ENCODE results near the gene MAPK8. TPM values are rescaled to one million over a fixed set of nuclear protein-coding genes. Genes with fewer than 3 reads are reported as not detected.

Gene MAPK8
- total RNA-seq, 1 experiment from 2014 or later, result 83.3 TPM

DNA sequence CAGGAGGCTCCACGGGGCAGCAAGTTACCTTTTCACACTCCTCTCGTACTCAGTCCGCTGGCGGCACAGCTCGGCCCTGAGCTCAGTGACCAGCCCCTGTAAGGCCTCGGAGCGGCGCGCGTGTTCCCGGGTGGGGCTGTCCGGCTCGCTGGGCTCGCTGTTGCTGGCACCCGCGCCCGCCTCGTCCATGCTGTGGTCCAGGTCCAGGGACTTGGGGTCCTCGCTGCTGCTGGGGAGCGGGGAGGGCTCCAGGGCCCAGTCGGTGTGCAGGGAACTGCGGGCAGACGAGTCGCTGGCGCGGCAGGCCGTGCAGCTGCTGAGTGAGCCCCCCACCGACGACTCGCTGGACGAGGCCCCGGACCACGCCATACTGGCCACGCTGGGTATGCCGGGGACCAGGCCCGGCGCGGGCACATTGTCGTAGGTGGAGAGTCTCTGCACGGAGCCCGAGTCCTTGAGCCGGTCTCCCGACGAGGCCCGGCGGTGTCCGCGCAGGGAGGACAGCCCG is 143.8 kb downstream of the MAPK8 start:
- Histone ChIP-seq H3K27me3 (replicated peaks; ENCODE audit: control insufficient read depth, insufficient read depth, low read length) (no peaks in the 10 kb centered on the region), H3K9me3 (no peaks in the 10 kb centered on the region), H3K36me3 (ENCODE audit: control insufficient read depth, insufficient read depth, low read length) (peaks cover 1% of the 10 kb centered on the region; the same call in 1 of the 2 replicates), H3K4me3 (ENCODE audit: low read depth, low read length) (no peak overlapping the region), H3K4me1 (peaks cover 35% of the 10 kb centered on the region)
- POLR2A ChIA-PET, result interaction anchor here (0.7 kb wide), 1 partner anchor 19 kb away, joined by 3 read pairs; no protein-coding TSS in a partner anchor
- H3K27ac Mint-ChIP-seq (ENCODE audit: unreplicated experiment), result no peak overlapping the region
- H3K27me3 Mint-ChIP-seq (ENCODE audit: insufficient read depth, unreplicated experiment), result no peaks in the 10 kb centered on the region
- H3K4me3 Mint-ChIP-seq (ENCODE audit: unreplicated experiment), result no peak overlapping the region
- H3K36me3 Mint-ChIP-seq (ENCODE audit: insufficient read depth, unreplicated experiment), result peaks cover 7% of the 10 kb centered on the region
- no TSS peak for BruUV-seq (replicated peaks)
- TF ChIP-seq, protein P1, sequence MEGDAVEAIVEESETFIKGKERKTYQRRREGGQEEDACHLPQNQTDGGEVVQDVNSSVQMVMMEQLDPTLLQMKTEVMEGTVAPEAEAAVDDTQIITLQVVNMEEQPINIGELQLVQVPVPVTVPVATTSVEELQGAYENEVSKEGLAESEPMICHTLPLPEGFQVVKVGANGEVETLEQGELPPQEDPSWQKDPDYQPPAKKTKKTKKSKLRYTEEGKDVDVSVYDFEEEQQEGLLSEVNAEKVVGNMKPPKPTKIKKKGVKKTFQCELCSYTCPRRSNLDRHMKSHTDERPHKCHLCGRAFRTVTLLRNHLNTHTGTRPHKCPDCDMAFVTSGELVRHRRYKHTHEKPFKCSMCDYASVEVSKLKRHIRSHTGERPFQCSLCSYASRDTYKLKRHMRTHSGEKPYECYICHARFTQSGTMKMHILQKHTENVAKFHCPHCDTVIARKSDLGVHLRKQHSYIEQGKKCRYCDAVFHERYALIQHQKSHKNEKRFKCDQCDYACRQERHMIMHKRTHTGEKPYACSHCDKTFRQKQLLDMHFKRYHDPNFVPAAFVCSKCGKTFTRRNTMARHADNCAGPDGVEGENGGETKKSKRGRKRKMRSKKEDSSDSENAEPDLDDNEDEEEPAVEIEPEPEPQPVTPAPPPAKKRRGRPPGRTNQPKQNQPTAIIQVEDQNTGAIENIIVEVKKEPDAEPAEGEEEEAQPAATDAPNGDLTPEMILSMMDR (IDR thresholded peaks at IDR 0.05; ENCODE audit: insufficient read depth in 1 of 2, low read depth in 1 of 2, low read length in 1 of 2, severe bottlenecking in 1 of 2, unreplicated experiment in 1 of 2), result no peak
- H3K9me3 Mint-ChIP-seq (ENCODE audit: unreplicated experiment), result no peaks in the 10 kb centered on the region
- CTCF ChIA-PET, result no interaction called here
- intact Hi-C loops (cut with micrococcal nuclease; ENCODE audit: unreplicated experiment), result no loop called here
- no peak for DNase-seq
- H3K4me1 Mint-ChIP-seq (ENCODE audit: low read depth, unreplicated experiment), result peaks cover 35% of the 10 kb centered on the region

DNA sequence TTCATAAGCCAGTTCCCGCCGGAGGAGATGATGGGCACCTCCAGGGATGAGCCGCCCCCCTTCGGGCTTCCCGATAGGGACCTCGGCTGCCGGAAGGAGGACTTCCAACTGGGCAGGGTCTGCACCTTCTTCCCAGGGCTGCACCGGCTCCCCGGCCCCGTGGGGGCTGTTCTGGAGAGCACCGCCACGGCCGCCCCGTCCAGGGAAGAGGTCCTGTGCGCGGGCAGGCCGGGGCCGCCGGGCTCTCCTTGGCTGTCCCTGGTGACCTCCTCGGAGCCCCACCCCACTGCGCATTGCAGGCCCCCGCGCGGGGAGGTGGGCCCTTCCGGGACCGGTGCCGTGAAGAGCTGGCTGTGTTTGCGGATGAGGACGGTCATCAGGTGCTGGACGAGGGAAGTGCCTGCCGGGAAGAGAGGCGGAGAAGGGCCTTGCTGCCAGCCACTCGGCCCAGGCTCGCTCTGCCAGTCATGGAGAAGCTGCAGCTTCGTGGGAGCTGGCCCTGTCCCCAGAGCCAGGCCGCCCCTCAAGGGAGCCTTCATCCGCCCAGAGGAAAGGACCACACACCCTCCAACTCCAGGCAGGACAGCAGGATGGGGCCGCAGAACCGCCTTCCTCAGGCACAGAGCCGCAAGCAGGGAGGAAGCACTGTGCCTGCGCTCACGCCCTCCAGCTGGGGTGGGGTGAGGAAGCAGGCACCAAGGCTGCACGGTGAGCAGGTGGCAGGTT is 144.4 kb downstream of the MAPK8 start:
- intact Hi-C loops (cut with micrococcal nuclease; ENCODE audit: unreplicated experiment), result no loop called here
- no peaks in the 10 kb centered on the region for H3K9me3 ChIP-seq
- peaks cover 1% of the 10 kb centered on the region; the same call in 1 of the 2 replicates for H3K36me3 ChIP-seq (ENCODE audit: control insufficient read depth, insufficient read depth, low read length)
- H3K4me1 Mint-ChIP-seq (ENCODE audit: low read depth, unreplicated experiment), result peaks cover 35% of the 10 kb centered on the region
- peaks cover 41% of the 10 kb centered on the region for H3K4me1 ChIP-seq
- ChIA-PET CTCF (no interaction called here), POLR2A (interaction anchor here (0.7 kb wide), 1 partner anchor 18 kb away, joined by 3 read pairs; no protein-coding TSS in a partner anchor)
- H3K4me3 Mint-ChIP-seq (ENCODE audit: unreplicated experiment), result no peak overlapping the region
- BruUV-seq (replicated peaks), result no TSS peak
- TF ChIP-seq, protein P1 (IDR thresholded peaks at IDR 0.05; ENCODE audit: insufficient read depth in 1 of 2, low read depth in 1 of 2, low read length in 1 of 2, severe bottlenecking in 1 of 2, unreplicated experiment in 1 of 2), result no peak
- H3K27ac Mint-ChIP-seq (ENCODE audit: unreplicated experiment), result no peak overlapping the region
- H3K9me3 Mint-ChIP-seq (ENCODE audit: unreplicated experiment), result no peaks in the 10 kb centered on the region
- no peak overlapping the region for H3K4me3 ChIP-seq (ENCODE audit: low read depth, low read length)
- DNase-seq, result peak in 1 of 2 experiments; percentile 38
- H3K27me3 ChIP-seq (replicated peaks; ENCODE audit: control insufficient read depth, insufficient read depth, low read length), result no peaks in the 10 kb centered on the region
- no peaks in the 10 kb centered on the region for H3K27me3 Mint-ChIP-seq (ENCODE audit: insufficient read depth, unreplicated experiment)
- H3K36me3 Mint-ChIP-seq (ENCODE audit: insufficient read depth, unreplicated experiment), result peaks cover 7% of the 10 kb centered on the region

DNA sequence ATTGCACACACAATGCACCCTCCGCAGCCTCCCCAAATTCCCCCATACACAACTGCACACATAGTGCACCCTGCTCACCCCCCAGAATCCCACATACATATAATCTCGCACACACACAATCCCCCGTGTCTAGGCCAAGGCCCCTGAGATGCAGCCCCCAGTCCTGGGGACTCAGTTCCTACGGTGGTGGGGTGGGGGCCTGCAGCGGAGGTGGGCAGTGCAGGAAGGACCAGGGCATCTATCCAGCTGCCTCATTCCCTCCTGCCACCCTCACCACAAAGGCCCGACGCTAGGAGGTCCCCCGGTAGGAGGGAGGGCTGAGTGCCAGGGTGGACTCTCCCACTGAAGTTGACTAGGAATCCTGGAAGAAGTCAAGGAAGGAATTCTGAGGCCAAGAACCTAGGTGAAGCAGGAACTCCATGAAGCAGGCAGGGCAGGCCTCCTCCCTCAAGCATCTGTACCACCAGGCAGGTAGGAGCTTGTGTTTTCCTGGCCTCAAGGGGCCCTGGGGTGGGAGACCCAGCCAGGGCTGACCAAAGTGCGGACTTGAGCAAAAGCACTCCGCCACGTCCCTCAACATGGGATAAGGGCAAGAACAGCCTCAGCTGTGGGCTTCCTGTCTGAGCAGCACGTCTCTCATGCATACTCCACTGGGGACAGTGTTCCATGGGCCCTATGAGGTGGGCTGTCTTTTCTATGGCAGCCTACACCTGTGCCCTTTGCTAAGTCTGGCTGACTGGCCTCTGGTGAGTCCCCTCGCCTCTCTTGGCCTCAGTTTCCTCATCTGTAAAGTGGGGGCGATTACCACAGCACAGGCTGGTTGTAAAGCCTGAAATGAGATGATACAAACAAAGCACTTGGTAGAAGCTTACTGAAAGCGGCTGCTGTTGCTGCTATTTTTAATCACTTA is 145.7 kb downstream of the MAPK8 start:
- Histone ChIP-seq H3K4me3 (ENCODE audit: low read depth, low read length) (no peak overlapping the region), H3K9me3 (no peaks in the 10 kb centered on the region), H3K36me3 (ENCODE audit: control insufficient read depth, insufficient read depth, low read length) (no peaks in the 10 kb centered on the region; the same call in 1 of the 2 replicates), H3K27me3 (replicated peaks; ENCODE audit: control insufficient read depth, insufficient read depth, low read length) (no peaks in the 10 kb centered on the region), H3K4me1 (peaks cover 47% of the 10 kb centered on the region)
- no peaks in the 10 kb centered on the region for H3K27me3 Mint-ChIP-seq (ENCODE audit: insufficient read depth, unreplicated experiment)
- intact Hi-C loops (cut with micrococcal nuclease; ENCODE audit: unreplicated experiment), result no loop called here
- no peak overlapping the region for H3K4me3 Mint-ChIP-seq (ENCODE audit: unreplicated experiment)
- H3K27ac Mint-ChIP-seq (ENCODE audit: unreplicated experiment), result no peak overlapping the region
- no peaks in the 10 kb centered on the region for H3K9me3 Mint-ChIP-seq (ENCODE audit: unreplicated experiment)
- peak in 1 of 2 experiments; percentile 38 for DNase-seq
- H3K36me3 Mint-ChIP-seq (ENCODE audit: insufficient read depth, unreplicated experiment), result peaks cover 7% of the 10 kb centered on the region
- CTCF ChIA-PET, result no interaction called here
- POLR2A ChIA-PET, result no interaction called here
- TF ChIP-seq, protein P1 (IDR thresholded peaks at IDR 0.05; ENCODE audit: insufficient read depth in 1 of 2, low read depth in 1 of 2, low read length in 1 of 2, severe bottlenecking in 1 of 2, unreplicated experiment in 1 of 2), result no peak
- peaks cover 35% of the 10 kb centered on the region for H3K4me1 Mint-ChIP-seq (ENCODE audit: low read depth, unreplicated experiment)
- no TSS peak for BruUV-seq (replicated peaks)
